C4-2B (cell line): ENCODE results near the gene APPL2.

Source experiments
- H3K27ac ChIP-seq: fragments of 450-650 bp; 2 replicates; pipeline ENCODE4 v1.5.1; 2017
- CTCF ChIP-seq: fragments of 450-650 bp; conservative IDR thresholded peaks from 2 replicates; pipeline ENCODE4 v1.5.1; 2017; ENCODE audit warnings: mild to moderate bottlenecking
- ZFX ChIP-seq: fragments of 450-650 bp; IDR thresholded peaks from 2 replicates; pipeline ENCODE4 v1.6.1; 2017

Gene APPL2

GRCh38 chr12:105204916-105205315, 31.1 kb downstream of the APPL2 start:
- no peak overlapping the region for H3K27ac ChIP-seq

GRCh38 chr12:105204127-105204526, 31.8 kb downstream of the APPL2 start:
- H3K27ac ChIP-seq, result no peak overlapping the region
- TF ChIP-seq CTCF (no peak), ZFX (no peak)

More at GRCh38 chr12:105204916-105205315, 31.1 kb downstream of the APPL2 start:
- TF ChIP-seq ZFX, result no peak
- TF ChIP-seq CTCF, result no peak

GRCh38 chr12:105202202-105202601, 33.8 kb downstream of the APPL2 start:
- TF ChIP-seq CTCF (no peak), ZFX (no peak)
- H3K27ac ChIP-seq, result peak overlapping the region; percentile 34; the same call in 1 of the 2 replicates

- peak overlapping the region; percentile 32 for H3K27ac ChIP-seq
- TF ChIP-seq ZFX, result no peak
- TF ChIP-seq CTCF, result no peak
Measured at GRCh38 chr12:105201299-105201698, 34.7 kb downstream of the APPL2 start.

- H3K27ac ChIP-seq, result no peak overlapping the region
- no peak for TF ChIP-seq CTCF
- TF ChIP-seq ZFX, result no peak
Measured at GRCh38 chr12:105200385-105200784, 35.6 kb downstream of the APPL2 start.

- no peak for TF ChIP-seq CTCF
- H3K27ac ChIP-seq, result no peak overlapping the region
Measured at GRCh38 chr12:105198961-105199360, 37.0 kb downstream of the APPL2 start.

GRCh38 chr12:105196090-105196489, 39.9 kb downstream of the APPL2 start:
- no peak for TF ChIP-seq CTCF
- TF ChIP-seq ZFX, result no peak

More at GRCh38 chr12:105196090-105196489, 39.9 kb downstream of the APPL2 start:
- no peak overlapping the region for H3K27ac ChIP-seq
